GM21528 (cell line): Measurements from ENCODE around the gene ANKRD33B.
A peak's percentile ranks its signal among the peaks of the same experiment; 100 is the strongest.
"Not testable (repeated sequence)": the region's sequence is repeated elsewhere in the genome, so short reads cannot be mapped to it uniquely, and the experiment has no call there.

Experiments used
- ATAC-seq: cut with Tn5 transposase; IDR thresholded peaks from one replicate; pipeline ENCODE4 v1.9.1; 2021; ENCODE audit warnings: mild to moderate bottlenecking, moderate library complexity; ENCODE audit not compliant: unreplicated experiment, low FRiP score

Gene ANKRD33B

GRCh38 chr5:10556289-10556807 lies 7.5 kb upstream of the ANKRD33B start:
- no peak for ATAC-seq

DNA sequence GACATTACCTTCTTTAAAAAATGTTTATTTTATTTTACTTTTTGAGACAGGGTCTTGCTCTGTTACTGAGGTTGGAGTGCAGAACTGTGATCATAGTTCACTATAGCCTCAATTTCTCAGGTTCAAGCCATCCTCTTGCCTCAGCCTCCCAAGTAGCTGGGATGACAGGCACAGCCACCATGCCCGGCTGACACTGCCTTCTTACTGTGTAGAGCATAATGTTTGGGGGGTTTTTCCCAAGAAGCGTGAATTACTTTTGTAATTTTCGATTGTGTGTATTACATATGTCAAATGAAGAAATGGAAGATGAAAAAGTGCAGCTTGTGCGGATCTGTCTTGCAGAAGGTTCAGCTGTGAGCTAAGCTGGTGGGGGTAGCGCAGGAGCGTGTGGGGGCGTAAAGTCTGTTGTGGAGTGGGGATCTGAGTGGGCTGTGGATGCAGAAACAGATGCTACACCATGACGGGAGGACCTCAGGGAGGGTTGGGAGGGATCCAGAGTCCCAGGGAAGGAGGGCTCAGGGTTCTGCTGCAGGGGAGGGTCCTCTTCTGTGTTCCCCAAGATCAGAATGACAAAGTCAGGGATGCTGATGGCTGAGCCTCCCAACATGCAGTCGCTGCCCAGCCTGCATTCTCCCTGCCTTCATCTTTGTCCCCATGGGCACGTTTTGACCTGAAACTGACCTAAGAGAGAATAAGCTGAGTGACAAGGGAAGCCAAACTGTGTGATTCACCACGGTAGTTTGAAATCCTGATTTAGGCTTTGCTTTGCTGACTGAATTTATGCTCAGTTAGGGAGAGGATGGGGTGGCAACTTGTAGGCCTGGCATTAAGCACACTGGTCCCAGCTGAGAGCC lies 6.8 kb upstream of the ANKRD33B start:
- no peak for ATAC-seq

DNA sequence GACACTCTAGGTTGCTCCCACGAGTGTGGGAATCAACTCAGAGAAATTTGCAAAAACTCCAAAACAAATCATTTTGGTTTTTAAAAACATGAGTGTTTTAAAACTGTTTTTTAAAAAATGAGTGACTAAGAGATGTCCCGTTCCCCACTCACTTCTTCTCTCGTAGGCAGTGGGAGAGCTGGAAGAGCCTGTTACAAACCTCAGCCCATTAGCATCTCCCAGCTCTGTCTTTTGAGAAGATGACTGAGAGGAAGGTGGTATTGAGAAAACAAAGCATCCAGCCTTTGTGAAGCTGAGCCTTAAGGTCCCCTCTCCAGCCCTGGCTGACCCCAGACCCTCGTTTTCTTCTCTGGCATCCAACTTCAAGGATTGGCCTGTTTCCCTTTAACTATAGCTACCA lies 4.7 kb upstream of the ANKRD33B start:
- ATAC-seq = no peak

DNA sequence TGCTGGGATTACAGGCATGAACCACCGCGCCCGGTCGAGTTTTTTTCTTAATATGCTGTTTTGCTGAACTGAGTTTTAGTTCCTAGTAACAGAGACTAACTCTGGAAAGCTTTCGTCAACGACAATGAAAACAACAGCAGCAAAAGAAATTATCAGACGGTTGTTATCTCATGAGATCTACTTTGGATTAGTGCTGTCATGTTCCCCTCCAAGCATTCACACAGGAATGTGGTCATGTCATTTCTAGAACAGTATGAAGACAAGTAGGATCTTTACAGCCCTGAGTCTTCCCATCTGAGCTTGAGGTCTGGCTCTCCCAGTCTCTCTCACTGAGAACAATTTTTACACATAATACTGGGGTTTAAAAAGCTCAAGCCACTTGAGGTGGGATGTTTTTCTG lies 4.0 kb upstream of the ANKRD33B start:
- no peak for ATAC-seq

- peak; percentile 22 for ATAC-seq
Measured at GRCh38 chr5:10562201-10563109, 1.4 kb upstream of the ANKRD33B start.

DNA sequence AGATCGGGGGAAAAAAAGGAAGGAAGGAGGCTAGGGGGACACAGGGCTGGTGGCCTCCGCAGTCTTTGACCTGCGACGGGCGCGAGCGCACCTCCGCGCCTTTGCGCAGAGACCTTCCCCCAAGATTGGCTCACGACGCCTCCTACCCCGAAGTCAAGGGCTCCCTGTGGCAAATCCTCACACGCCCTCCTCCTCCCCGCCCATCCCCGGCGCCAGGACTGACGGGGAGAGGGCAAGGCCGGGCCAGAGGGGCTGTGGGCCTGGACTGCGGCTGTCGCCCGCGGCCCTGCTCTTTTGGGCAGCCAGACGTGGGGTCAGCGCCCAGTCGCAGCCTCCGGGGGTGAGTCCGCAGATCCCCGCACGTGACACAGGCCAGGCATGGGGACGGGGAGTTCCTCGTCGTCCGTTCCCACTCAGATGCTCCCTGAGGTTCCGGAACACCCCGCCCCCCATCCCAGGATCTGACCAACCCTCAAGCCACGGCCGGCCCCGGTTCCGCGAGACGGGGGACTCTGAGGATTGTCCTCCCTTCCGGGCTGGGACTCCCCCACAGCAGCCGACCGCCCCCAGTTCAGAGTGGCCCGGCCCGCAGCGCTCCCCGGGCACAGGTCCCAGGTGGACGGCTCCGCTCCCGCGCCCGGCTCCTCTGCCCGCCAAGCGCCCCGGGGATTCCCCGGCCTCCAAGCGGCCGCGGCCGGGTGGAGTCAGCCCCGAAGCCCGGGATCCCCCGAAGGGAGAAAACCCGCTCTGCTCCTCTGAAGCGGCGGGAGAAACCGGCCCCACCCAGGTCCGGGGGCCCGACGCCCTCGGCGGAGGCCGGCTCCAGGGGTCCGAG lies 543 bp upstream of the ANKRD33B start:
- ATAC-seq = peak; percentile 31

- no peak for ATAC-seq
Measured at GRCh38 chr5:10564838-10565784, 1.2 kb downstream of the ANKRD33B start.

DNA sequence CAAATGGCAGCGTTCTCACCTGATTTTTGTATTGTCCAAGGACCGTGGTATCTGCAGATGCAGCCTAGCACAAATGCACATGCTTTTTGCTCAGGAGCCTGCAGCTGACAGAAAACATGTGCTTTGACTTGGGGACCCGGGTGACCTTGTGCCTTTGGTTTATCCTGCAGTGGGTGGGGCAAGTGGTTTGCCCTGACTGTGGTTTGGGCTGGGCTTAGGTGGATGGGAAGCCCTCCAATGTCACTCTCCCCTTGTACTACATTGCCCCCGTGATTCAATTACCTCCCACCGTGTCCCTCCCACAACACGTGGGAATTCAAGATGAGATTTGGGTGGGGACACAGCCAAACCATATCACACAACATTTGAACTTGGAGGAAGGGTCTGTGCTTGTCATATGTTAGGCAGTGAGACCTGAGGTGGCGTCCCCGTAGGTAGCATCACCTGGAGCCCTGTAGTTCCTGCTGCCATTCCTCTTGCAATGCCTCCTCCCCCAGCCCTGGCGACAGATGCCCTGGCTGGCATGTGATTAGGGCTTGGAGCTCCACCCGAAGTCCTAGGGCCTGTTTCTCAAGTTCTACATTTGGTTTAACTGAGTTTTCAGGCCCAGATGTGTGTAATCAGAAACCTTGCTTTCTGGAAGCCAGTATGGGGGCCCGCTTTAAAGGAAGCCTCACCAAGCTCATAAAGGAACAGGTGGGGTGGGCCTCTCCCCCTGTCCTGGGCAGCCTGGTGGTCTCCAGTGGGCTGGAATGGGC lies 2.1 kb downstream of the ANKRD33B start:
- no peak for ATAC-seq

GRCh38 chr5:10566543-10567068 lies 2.7 kb downstream of the ANKRD33B start:
- no peak for ATAC-seq

DNA sequence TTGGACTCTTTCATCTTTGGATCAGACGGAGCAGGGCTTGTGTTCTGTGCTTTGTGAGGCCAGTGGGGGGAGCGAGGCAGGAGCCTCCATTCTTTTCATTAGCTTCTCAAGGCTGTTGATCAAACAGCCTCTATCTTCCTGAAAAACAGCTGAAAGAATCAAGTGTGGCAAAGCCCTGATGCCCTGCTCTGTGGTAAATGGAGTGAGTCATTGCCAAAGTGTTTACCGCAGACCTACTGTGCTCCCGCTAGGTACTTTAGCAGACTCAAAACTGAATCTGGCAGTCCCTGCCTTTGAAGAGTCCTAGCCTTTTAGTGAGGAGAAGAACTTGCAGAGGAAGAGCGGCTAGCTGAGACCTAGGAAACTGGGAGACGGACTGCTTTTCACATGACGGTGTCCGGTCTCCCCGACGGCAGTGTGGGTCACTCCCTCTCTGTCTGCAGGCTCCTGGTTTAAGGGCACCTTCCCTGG lies 3.3 kb downstream of the ANKRD33B start:
- no peak for ATAC-seq

GRCh38 chr5:10567781-10568321 lies 4.0 kb downstream of the ANKRD33B start:
- no peak for ATAC-seq

DNA sequence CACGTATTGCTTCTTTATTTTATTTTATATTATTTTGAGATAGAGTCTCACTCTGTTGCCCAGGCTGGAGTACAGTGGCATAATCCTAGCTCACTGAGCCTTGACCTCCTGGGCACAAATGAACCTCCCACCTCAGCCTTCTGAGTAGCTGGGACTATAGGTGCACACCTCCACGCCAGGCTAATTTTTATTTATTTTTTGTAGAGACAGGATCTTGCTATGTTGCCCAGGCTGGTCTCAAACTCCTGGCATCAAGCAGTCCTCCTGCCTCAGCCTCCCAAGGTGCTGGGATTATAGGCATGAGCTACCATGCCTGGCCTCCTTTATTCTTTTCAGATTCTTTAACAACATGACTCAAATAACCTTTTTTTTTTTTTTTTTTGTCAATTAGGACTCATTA lies 6.7 kb downstream of the ANKRD33B start:
- not testable (repeated sequence) for ATAC-seq

- no peak for ATAC-seq
Measured at GRCh38 chr5:10572451-10572850, 8.6 kb downstream of the ANKRD33B start.

GRCh38 chr5:10573487-10574145 lies 9.7 kb downstream of the ANKRD33B start:
- no peak for ATAC-seq

DNA sequence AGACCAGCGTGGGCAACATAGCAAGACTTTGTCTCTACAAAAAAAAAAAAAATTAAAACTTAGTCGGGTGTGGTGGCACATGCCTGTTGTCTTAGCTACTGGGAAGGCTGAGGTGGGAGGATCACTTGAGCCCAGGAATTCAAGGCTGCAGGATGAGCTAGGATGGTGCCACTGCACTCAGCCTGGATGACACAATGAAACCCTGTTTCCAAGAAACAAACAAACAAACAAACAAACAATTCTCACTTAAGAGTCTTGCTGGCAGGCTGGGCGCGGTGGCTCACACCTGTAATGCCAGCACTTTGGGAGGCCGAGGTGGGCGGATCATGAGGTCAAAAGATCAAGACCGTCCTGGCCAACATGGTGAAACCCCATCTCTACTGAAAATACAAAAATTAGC lies 11.0 kb downstream of the ANKRD33B start:
- not testable (repeated sequence) for ATAC-seq

DNA sequence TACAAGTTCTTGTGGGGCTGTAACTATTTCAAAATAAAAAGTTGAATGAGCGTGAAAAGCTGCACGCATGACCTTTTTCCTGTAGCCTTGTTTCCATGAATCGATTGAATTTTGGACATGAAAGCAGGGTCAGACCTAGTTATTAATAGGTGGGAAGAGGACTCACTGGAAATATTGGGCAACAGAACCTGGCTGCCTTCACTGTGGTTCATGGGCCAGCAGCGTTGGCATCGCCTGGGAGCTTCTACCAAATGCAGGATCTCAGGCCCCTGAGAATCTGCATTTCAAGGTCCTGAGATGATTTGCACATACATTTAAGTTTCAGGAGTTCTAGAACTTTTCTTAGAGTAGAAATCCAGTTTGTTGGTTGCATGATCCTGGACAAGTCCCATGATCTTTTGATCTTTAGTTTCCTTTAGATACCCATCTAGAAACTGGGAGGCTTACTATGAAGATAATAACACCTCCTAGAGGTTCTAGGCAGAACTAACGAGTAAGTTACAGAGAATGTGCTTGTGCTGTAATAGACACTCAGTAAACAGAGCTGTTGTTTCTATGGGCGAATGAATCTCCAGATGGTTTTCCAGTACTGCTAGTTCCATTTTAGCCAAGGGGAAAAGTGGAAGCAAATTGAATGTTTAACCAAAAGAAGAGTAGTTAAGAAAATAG lies 12.4 kb downstream of the ANKRD33B start:
- no peak for ATAC-seq

DNA sequence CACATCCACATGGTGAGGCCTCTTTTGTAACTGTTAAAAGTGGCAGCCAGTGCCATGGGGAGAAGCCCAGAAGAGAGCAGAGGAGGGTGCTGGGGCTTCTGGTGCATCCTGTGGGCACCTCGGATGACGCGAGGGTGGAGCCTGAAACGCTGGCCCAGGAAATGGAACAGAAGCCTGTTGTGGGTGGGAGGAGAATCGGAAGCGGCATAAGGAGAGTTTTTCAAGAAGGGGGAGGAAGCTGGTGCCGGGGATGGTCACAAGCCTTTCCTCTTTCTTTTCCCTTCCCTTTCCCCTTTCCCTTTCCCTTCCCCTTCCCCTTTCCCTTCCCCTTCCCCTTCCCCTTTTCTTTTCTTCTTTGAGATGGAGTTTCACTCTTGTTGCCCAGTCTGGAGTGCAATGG lies 12.9 kb downstream of the ANKRD33B start:
- no peak for ATAC-seq
